Measurements from ENCODE around the gene CYB5D1.

DNA sequence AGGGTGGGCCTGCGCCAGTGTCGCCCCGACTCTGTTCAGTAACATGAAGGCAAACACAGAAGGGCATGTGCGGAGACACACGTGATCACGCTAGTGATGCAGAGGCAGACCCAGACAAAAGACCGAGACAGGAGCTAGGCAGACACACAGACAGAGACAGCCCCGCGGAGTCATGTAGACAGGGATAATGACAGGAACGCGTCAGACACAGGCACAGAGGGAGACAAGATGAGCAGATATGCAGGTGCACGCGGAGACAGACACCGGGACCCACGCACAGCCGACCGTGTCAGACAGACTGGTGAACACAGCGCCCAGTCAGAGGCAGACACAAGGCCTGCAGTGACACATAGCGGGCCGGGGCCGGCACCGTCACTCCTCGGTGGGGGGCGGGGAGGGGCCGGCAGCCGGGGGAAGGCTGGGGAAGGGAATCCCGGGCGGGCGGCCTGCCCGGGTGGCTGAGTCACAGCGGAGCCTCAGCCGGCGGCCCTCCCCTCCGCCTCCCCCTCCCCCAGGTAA is 16.3 kb upstream of the CYB5D1 start:
- TF ChIP-seq, protein P1, sequence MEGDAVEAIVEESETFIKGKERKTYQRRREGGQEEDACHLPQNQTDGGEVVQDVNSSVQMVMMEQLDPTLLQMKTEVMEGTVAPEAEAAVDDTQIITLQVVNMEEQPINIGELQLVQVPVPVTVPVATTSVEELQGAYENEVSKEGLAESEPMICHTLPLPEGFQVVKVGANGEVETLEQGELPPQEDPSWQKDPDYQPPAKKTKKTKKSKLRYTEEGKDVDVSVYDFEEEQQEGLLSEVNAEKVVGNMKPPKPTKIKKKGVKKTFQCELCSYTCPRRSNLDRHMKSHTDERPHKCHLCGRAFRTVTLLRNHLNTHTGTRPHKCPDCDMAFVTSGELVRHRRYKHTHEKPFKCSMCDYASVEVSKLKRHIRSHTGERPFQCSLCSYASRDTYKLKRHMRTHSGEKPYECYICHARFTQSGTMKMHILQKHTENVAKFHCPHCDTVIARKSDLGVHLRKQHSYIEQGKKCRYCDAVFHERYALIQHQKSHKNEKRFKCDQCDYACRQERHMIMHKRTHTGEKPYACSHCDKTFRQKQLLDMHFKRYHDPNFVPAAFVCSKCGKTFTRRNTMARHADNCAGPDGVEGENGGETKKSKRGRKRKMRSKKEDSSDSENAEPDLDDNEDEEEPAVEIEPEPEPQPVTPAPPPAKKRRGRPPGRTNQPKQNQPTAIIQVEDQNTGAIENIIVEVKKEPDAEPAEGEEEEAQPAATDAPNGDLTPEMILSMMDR (IDR thresholded peaks at IDR 0.05), result no peak
- TF ChIP-seq POLR2A (IDR thresholded peaks at IDR 0.05), result no peak

All from ovary (tissue), 3 donors.